HEK293 (cell line): ENCODE data around the gene PRR35.

Experiments used
- CTCF ChIA-PET: fragments of 350-600 bp; formaldehyde crosslinking; extraction: SDS; loops from one replicate; lab custom pipeline; 2021; ENCODE audit warnings: antibody characterized with exemption; lab: Yijun Ruan, JAX
- POLR2A ChIA-PET: fragments of 300-600 bp; formaldehyde crosslinking; extraction: SDS; loops from one replicate; lab custom pipeline; 2020; ENCODE audit warnings: antibody characterized with exemption, inconsistent platforms; lab: Yijun Ruan, JAX
- H3K27ac ChIP-seq: fragments of 200-500 bp; sonication (Bioruptor generic); 2 replicates; pipeline ENCODE4 v1.5.1; 2014; ENCODE audit warnings: low read depth, low read length, control low read depth, inconsistent platforms; ENCODE audit errors: extremely low read depth
- H3K36me3 ChIP-seq, 2 experiments: fragments of 200-500 bp in 1 of 2; sonication (Bioruptor generic) in 1 of 2; 1 replicate in 1 of 2; 2 replicates in 1 of 2; pipeline ENCODE4 v1.5.1; 2014 to 2017; ENCODE audit warnings: inconsistent platforms in 2 of 2, low read length in 2 of 2; ENCODE audit not compliant: control insufficient read depth in 2 of 2, insufficient read depth in 1 of 2
- H3K4me1 ChIP-seq: fragments of 200-500 bp; sonication (Bioruptor generic); 2 replicates; pipeline ENCODE4 v1.5.1; 2014; ENCODE audit warnings: mild to moderate bottlenecking, low read length, inconsistent platforms; ENCODE audit not compliant: control insufficient read depth, insufficient read depth
- H3K4me3 ChIP-seq: 2 replicates; pipeline ENCODE4 v1.5.1; 2011; ENCODE audit warnings: low read depth, mild to moderate bottlenecking, control low read depth, low read length, moderate library complexity
- H3K9me3 ChIP-seq: fragments of 200-500 bp; sonication (Bioruptor generic); 2 replicates; pipeline ENCODE4 v1.5.1; 2014; ENCODE audit warnings: low read depth, low read length, inconsistent platforms; ENCODE audit not compliant: control insufficient read depth, insufficient read depth
- GLI2 ChIP-seq: fragments of 450-650 bp; formaldehyde crosslinking; IDR thresholded peaks from 2 replicates; pipeline ENCODE4; 2017; ENCODE audit warnings: missing biosample characterization, missing genetic modification characterization, low read depth, borderline replicate concordance
- GLIS1 ChIP-seq: fragments of 450-650 bp; formaldehyde crosslinking; IDR thresholded peaks from 2 replicates; pipeline ENCODE4 v1.5.1; 2016; ENCODE audit warnings: missing biosample characterization, missing genetic modification characterization
- MZF1 ChIP-seq: fragments of 450-650 bp; formaldehyde crosslinking; IDR thresholded peaks from 2 replicates; pipeline ENCODE4 v1.5.1; 2017; ENCODE audit warnings: missing biosample characterization, missing genetic modification characterization, borderline replicate concordance
- PRDM1 ChIP-seq: fragments of 450-650 bp; formaldehyde crosslinking; IDR thresholded peaks from 2 replicates; pipeline ENCODE4; 2016; ENCODE audit warnings: missing biosample characterization, missing genetic modification characterization
- SCRT1 ChIP-seq: fragments of 450-650 bp; formaldehyde crosslinking; IDR thresholded peaks from 2 replicates; pipeline ENCODE4 v1.5.1; 2016; ENCODE audit warnings: missing biosample characterization, missing genetic modification characterization, borderline replicate concordance
- SCRT2 ChIP-seq: fragments of 450-650 bp; formaldehyde crosslinking; IDR thresholded peaks from 2 replicates; pipeline ENCODE4 v1.5.1; 2016; ENCODE audit warnings: missing biosample characterization, missing genetic modification characterization
- SETDB1 ChIP-seq: IDR thresholded peaks from one replicate; pipeline ENCODE4 v1.6.1; 2017; ENCODE audit warnings: mild to moderate bottlenecking, low read length, moderate library complexity, mixed read lengths; ENCODE audit not compliant: insufficient read length
- YY2 ChIP-seq: fragments of 450-650 bp; formaldehyde crosslinking; IDR thresholded peaks from 2 replicates; pipeline ENCODE4 v1.5.1; 2016; ENCODE audit warnings: missing biosample characterization, missing genetic modification characterization
- ZBTB17 ChIP-seq: fragments of 450-650 bp; formaldehyde crosslinking; IDR thresholded peaks from 2 replicates; pipeline ENCODE4 v1.5.1; 2016; ENCODE audit warnings: missing biosample characterization, missing genetic modification characterization
- ZBTB20 ChIP-seq: fragments of 450-650 bp; formaldehyde crosslinking; IDR thresholded peaks from 2 replicates; pipeline ENCODE4 v1.5.1; 2016; ENCODE audit warnings: missing biosample characterization, missing genetic modification characterization
- ZIC2 ChIP-seq: fragments of 450-650 bp; formaldehyde crosslinking; IDR thresholded peaks from 2 replicates; pipeline ENCODE4 v1.5.1; 2016; ENCODE audit warnings: missing biosample characterization, missing genetic modification characterization
- ZNF114 ChIP-seq: fragments of 450-650 bp; formaldehyde crosslinking; IDR thresholded peaks from 2 replicates; pipeline ENCODE4 v1.5.0; 2017; ENCODE audit warnings: missing biosample characterization, missing genetic modification characterization
- ZNF239 ChIP-seq: fragments of 450-650 bp; formaldehyde crosslinking; IDR thresholded peaks from 2 replicates; pipeline ENCODE4 v1.5.1; 2016; ENCODE audit warnings: missing biosample characterization, missing genetic modification characterization
- ZNF24 ChIP-seq: fragments of 450-650 bp; formaldehyde crosslinking; IDR thresholded peaks from 2 replicates; pipeline ENCODE4 v1.5.1; 2016; ENCODE audit warnings: missing biosample characterization, missing genetic modification characterization
- ZNF354C ChIP-seq: fragments of 450-650 bp; formaldehyde crosslinking; IDR thresholded peaks from 2 replicates; pipeline ENCODE4 v1.5.1; 2016; ENCODE audit warnings: missing biosample characterization, missing genetic modification characterization, low read depth, borderline replicate concordance
- ZNF394 ChIP-seq: fragments of 450-650 bp; formaldehyde crosslinking; IDR thresholded peaks from 2 replicates; pipeline ENCODE4 v1.5.1; 2016; ENCODE audit warnings: missing biosample characterization, missing genetic modification characterization, mild to moderate bottlenecking, moderate library complexity, borderline replicate concordance
- ZNF629 ChIP-seq: fragments of 450-650 bp; formaldehyde crosslinking; IDR thresholded peaks from 2 replicates; pipeline ENCODE4 v1.5.1; 2017; ENCODE audit warnings: missing biosample characterization, missing genetic modification characterization
- ZNF660 ChIP-seq: fragments of 450-650 bp; IDR thresholded peaks from 2 replicates; pipeline ENCODE4 v1.5.1; 2018; ENCODE audit warnings: missing biosample characterization, mild to moderate bottlenecking, missing genetic modification characterization
- ZSCAN23 ChIP-seq: fragments of 450-650 bp; formaldehyde crosslinking; IDR thresholded peaks from 2 replicates; pipeline ENCODE4 v1.5.1; 2016; ENCODE audit warnings: missing biosample characterization, missing genetic modification characterization
- TF ChIP-seq, protein P1 (sequence below): fragments of 450-650 bp; formaldehyde crosslinking; IDR thresholded peaks from 2 replicates; pipeline ENCODE4 v1.5.1; 2016; ENCODE audit warnings: missing biosample characterization, missing genetic modification characterization
- TF ChIP-seq, protein P2 (sequence below): fragments of 450-650 bp; formaldehyde crosslinking; IDR thresholded peaks from 2 replicates; pipeline ENCODE4 v1.5.1; 2016; ENCODE audit warnings: missing biosample characterization, missing genetic modification characterization
- TF ChIP-seq, protein P3 (sequence below): fragments of 450-650 bp; formaldehyde crosslinking; IDR thresholded peaks from 2 replicates; pipeline ENCODE4 v1.5.1; 2016; ENCODE audit warnings: missing biosample characterization, missing genetic modification characterization
- TF ChIP-seq, protein P4 (sequence below): fragments of 450-650 bp; formaldehyde crosslinking; IDR thresholded peaks from 2 replicates; pipeline ENCODE4 v1.5.1; 2017; ENCODE audit warnings: missing biosample characterization, missing genetic modification characterization

PRR35 gene

DNA sequence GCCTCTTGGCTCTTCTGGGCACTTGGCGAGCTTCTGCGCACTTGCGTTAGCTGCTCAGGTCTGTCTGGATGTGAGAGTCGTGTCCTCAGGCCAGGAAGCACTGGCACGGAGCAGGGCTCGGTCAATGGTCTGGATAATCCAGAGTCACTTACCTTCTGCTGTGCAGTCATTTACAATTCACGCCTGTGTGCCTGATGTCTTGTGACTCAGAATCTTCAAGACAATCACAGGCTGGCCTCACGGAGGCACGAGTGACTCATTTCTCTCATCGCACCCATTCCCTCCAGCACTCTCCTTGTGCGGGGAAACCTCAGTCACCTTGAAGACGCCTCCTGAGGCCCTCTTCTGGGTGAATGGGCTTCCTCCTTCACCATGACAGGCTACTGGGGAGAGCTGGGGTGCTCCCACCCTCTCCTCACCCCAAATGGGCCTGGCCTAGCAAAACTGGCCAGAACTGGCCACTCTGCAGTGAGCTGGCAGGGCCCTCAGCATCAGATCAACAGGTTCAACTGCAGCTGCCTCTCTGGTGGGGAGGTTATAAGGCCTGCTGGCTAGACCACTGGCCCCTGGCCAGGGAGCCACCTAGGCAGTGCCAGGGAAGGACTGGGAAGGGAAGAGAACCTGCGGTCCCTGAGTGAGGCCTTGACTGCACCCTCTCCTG is 34.5 kb upstream of the PRR35 start (continued):
- TF ChIP-seq, protein P1, sequence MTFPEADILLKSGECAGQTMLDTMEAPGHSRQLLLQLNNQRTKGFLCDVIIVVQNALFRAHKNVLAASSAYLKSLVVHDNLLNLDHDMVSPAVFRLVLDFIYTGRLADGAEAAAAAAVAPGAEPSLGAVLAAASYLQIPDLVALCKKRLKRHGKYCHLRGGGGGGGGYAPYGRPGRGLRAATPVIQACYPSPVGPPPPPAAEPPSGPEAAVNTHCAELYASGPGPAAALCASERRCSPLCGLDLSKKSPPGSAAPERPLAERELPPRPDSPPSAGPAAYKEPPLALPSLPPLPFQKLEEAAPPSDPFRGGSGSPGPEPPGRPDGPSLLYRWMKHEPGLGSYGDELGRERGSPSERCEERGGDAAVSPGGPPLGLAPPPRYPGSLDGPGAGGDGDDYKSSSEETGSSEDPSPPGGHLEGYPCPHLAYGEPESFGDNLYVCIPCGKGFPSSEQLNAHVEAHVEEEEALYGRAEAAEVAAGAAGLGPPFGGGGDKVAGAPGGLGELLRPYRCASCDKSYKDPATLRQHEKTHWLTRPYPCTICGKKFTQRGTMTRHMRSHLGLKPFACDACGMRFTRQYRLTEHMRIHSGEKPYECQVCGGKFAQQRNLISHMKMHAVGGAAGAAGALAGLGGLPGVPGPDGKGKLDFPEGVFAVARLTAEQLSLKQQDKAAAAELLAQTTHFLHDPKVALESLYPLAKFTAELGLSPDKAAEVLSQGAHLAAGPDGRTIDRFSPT (tag by site-specific recombination), result peak; percentile 51; the same call in 1 of the 2 replicates
- TF ChIP-seq, protein P2, sequence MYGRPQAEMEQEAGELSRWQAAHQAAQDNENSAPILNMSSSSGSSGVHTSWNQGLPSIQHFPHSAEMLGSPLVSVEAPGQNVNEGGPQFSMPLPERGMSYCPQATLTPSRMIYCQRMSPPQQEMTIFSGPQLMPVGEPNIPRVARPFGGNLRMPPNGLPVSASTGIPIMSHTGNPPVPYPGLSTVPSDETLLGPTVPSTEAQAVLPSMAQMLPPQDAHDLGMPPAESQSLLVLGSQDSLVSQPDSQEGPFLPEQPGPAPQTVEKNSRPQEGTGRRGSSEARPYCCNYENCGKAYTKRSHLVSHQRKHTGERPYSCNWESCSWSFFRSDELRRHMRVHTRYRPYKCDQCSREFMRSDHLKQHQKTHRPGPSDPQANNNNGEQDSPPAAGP, result peak; percentile 34; the same call in 1 of the 2 replicates
- no peak for TF ChIP-seq GLI2 (tag by site-specific recombination)
- TF ChIP-seq ZNF354C (tag by site-specific recombination), result no peak
- peak; percentile 27; the same call in 1 of the 2 replicates for TF ChIP-seq ZBTB20 (tag by site-specific recombination)
- TF ChIP-seq ZNF24 (tag by site-specific recombination), result 0 out of 2 replicates have a peak, but pooled peaks have one; percentile 34
- TF ChIP-seq ZNF394 (tag by site-specific recombination), result peak; percentile 36; the same call in 1 of the 2 replicates
- TF ChIP-seq PRDM1 (tag by site-specific recombination), result peak; percentile 84
- peak; percentile 33; the same call in 1 of the 2 replicates for TF ChIP-seq ZNF629
- TF ChIP-seq ZNF660, result 0 out of 2 replicates have a peak, but pooled peaks have one; percentile 42
- no peak for TF ChIP-seq YY2 (tag by site-specific recombination)
- peak; percentile 90 for TF ChIP-seq SCRT1 (tag by site-specific recombination)
- TF ChIP-seq MZF1, result no peak
- peak; percentile 99 for TF ChIP-seq SCRT2

DNA sequence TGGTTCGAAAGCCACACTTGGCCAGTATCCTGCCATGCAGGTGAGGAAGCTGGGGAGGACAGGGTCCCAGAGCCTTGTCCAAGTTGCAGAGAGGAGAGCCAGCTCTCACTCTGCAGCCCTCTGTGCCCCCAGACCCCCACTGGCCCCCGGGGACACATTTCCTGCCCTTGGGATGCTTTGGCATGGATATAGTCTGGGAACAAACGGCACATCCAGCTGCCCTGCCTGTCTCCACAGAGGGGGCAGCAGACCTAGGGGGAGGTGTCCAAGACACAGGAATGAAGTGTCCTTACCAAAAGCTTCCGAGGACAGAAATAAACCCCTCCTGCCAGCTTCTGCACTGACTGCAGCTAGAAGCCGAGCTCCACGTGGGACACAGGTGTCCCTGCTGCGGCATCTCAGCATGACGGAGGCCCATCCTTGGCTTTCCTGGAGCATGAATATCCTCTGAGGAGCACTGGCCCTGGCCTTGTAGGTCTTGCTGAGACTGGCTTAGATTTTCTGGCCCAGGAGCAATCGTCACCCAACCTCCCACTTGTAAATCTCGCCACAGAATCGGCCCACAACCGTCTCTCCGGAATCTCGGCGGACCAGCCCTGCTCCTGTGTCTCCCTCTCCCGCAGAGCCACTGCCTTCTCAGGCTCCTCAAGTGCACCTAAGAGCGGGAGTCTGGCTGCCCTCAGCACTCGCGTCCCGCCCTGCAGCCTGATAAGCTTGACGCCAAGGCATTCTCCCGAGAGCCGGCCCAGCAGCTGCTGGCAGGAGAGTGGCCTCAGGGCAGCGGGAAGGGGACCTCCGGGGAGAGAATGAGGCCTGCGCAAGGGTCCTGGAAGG is 33.8 kb upstream of the PRR35 start:
- ChIA-PET POLR2A (interaction anchor here (0.5 to 1.8 kb wide), 14 partner anchors 8 to 144 kb away, joined by 3 to 6 read pairs (median 4); partner anchors contain the start of genes DECR2, METTL26, NHLRC4 and RAB40C), CTCF (interaction anchor here (0.6 to 0.9 kb wide), 4 partner anchors 14 to 1845 kb away, joined by 3 read pairs; no protein-coding TSS in a partner anchor)
- peaks cover 0 to 23% of the 10 kb centered on the region in 2 experiments; a peak in 1 of 3 replicates for H3K36me3 ChIP-seq

More for the DNA sequence above, 33.8 kb upstream of the PRR35 start:
- H3K27ac ChIP-seq, result peak overlapping the region; percentile 97
- H3K9me3 ChIP-seq, result no peaks in the 10 kb centered on the region
- H3K4me1 ChIP-seq, result peaks cover 8% of the 10 kb centered on the region
- H3K4me3 ChIP-seq, result peak overlapping the region; percentile 73
- TF ChIP-seq SETDB1, result no peak
- TF ChIP-seq, protein P3, sequence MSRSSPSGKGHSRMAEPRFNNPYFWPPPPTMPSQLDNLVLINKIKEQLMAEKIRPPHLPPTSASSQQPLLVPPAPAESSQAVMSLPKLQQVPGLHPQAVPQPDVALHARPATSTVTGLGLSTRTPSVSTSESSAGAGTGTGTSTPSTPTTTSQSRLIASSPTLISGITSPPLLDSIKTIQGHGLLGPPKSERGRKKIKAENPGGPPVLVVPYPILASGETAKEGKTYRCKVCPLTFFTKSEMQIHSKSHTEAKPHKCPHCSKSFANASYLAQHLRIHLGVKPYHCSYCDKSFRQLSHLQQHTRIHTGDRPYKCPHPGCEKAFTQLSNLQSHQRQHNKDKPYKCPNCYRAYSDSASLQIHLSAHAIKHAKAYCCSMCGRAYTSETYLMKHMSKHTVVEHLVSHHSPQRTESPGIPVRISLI (tag by site-specific recombination), result no peak
- peak; percentile 80 for TF ChIP-seq ZIC2 (tag by site-specific recombination)
- TF ChIP-seq, protein P4, sequence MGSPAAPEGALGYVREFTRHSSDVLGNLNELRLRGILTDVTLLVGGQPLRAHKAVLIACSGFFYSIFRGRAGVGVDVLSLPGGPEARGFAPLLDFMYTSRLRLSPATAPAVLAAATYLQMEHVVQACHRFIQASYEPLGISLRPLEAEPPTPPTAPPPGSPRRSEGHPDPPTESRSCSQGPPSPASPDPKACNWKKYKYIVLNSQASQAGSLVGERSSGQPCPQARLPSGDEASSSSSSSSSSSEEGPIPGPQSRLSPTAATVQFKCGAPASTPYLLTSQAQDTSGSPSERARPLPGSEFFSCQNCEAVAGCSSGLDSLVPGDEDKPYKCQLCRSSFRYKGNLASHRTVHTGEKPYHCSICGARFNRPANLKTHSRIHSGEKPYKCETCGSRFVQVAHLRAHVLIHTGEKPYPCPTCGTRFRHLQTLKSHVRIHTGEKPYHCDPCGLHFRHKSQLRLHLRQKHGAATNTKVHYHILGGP (tag by site-specific recombination), result no peak
- 0 out of 2 replicates have a peak, but pooled peaks have one; percentile 51 for TF ChIP-seq ZBTB17 (tag by site-specific recombination)
- no peak for TF ChIP-seq ZSCAN23 (tag by site-specific recombination)
- no peak for TF ChIP-seq ZNF239 (tag by site-specific recombination)
- TF ChIP-seq ZNF114 (tag by site-specific recombination), result no peak
- peak; percentile 67 for TF ChIP-seq GLIS1 (tag by site-specific recombination)
